GM21367 (cell line): ENCODE measurements around the gene LIPE.

Experiments used
- ATAC-seq: cut with Tn5 transposase; IDR thresholded peaks from one replicate; pipeline ENCODE4 v1.9.1; 2021; ENCODE audit not compliant: unreplicated experiment

Gene LIPE

DNA sequence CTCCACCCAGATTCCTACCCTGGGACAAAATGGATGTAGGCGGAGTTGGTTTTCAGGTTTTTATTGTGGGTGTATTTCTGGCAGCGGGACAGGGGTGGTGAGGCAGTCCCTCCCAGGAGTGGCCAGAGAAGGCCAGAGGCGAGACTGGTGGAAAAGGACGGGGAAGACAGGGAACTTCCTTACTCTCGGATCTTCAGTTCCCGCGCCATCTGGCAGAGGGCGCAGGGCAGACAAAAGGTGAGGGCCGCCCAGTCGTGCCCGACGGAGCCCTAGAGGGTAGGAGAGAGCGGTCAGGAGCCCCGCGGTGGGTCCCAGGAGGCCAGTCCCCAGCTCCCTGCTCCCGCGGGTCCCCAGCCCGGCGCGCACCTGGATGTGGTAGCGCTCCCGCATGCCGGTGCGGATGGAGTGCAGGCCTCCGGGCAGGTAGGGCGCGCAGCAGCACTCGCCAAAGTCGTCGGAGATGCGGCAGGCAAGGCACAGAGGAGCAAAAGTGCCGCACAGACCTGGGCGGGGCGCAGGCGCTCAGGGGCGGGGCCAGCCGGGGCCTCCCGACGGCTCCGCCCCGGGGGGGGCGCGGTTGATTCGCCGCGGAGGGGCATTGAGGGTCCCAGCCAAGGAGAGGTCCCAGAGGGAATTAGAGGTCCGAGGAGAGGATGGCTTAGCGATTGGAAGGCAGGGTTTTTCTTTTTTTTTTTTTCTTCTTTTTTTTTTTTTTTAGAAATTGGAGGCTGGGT, 40.0 kb downstream of the LIPE start:
- ATAC-seq: no peak

- no peak for ATAC-seq
Measured at GRCh38 chr19:42380155-42380554, 47.0 kb downstream of the LIPE start.

- ATAC-seq: no peak
Measured at GRCh38 chr19:42378225-42379215, 48.7 kb downstream of the LIPE start.

DNA sequence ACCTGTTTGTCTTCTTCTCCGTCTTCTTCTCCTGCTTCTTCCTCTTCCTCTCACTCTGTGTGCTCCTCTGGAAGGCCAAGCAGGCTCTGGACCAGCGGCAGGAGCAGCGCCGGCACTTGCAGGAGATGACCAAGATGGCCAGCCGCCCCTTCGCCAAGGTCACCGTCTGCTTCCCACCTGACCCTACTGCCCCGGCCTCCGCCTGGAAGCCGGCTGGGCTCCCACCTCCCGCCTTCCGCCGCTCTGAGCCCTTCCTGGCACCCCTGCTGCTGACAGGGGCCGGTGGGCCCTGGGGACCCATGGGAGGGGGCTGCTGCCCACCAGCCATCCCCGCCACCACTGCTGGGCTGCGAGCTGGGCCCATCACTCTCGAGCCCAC, 51.0 kb downstream of the LIPE start:
- ATAC-seq: no peak

DNA sequence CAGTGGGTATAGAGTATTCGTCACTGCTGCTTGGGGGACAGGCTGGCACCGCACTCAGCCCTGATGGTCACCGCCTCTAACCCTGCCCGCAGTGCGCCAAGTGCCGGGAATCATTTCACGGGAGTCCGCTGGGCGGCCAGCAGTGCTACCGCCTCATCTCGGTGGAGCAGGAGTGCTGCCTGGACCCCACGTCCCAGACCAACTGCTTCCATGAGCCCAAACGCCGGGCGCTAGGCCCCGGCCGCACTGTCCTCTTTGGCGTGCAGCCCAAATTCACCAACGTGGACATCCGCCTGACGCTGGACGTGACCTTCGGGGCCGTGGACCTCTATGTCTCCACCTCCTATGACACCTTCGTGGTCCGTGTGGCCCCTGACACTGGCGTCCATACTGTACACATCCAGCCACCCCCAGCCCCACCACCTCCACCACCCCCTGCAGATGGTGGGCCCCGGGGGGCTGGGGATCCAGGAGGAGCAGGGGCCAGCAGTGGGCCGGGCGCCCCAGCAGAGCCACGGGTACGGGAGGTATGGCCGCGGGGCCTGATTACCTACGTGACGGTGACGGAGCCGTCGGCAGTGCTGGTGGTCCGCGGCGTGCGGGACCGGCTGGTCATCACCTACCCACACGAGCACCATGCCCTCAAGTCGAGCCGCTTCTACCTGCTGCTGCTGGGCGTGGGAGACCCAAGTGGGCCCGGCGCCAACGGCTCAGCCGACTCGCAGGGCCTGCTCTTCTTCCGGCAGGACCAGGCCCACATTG, 51.6 kb downstream of the LIPE start:
- no peak for ATAC-seq

DNA sequence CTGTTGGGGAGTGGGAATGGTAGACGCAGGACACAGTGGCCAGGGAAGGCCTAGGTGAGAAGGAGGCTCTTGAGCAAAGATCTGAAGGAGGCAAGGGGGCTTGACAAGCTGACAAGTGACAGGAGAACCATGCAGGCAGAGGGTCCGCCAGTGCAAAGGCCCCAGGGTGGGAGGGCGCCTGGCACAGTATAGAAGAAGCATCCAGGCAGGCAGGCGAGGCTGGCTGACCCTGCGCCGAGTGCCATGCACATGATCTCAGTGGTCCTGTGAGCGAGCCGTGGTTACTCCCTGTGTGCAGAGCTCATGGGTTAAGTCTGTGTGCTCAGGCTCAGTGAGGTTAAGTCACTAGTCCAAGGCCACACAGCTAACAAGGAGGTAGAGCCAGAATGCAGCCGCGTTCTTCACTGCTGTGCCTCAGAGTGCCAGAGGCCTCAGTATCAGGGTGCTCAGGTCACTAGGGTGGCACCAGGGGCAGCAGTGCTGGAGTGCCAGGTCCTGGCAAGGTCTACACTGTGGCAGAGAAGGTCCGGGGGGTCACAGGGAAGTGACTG, 52.3 kb downstream of the LIPE start:
- ATAC-seq: no peak

DNA sequence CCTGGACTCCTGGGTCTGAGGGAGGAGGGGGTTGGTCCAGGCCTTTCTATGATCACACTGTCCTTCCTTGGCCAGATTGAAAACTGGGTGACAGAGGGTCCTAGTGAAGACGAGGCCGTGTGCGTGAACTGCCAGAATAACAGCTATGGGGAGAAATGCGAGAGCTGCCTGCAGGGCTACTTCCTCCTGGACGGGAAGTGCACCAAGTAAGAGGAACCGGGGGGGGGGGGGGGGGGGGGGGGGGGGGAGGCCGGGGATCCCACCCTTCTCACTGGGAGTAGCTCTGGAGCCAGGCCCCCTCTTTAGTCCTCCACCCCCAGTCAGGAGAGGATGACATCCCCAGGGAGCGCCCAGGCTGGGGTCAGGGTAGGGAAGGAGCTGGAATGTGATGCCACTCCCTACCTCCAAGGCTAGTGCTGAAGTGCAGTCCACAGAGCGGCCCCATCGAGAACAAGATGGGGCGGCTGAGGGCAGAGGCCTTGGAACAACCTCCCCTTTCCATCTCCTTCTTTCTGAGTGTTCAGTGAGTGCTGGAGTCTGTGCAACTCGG, 56.5 kb downstream of the LIPE start:
- no peak for ATAC-seq

- no peak for ATAC-seq
Measured at GRCh38 chr19:42370068-42370520, 57.1 kb downstream of the LIPE start.

DNA sequence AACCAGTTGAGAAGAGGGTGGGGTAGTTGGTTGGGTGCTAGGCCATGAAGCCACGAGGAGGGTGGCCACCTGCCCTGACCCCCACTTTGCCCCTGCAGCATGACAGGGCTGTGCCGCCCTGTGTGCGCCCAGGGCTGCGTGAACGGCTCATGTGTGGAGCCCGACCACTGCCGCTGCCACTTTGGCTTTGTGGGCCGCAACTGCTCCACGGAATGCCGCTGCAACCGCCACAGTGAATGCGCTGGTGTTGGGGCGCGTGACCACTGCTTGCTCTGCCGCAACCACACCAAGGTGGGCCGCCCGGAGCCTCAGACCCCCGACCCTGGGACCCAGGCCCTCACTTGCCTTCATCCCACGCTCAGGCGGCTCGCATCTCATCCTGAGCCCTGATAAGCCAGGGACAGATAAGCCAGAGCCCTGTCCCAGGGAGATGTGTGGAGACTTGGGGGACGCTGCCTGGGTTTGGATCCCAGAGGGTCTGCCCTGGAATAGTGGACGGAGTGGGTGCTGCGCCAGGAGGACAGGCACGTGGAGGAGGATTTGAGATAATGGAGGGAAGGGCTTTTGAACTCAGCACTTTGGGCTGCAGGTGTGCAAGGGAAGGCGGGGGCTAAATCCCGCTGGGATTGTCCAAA, 57.6 kb downstream of the LIPE start:
- no peak for ATAC-seq

DNA sequence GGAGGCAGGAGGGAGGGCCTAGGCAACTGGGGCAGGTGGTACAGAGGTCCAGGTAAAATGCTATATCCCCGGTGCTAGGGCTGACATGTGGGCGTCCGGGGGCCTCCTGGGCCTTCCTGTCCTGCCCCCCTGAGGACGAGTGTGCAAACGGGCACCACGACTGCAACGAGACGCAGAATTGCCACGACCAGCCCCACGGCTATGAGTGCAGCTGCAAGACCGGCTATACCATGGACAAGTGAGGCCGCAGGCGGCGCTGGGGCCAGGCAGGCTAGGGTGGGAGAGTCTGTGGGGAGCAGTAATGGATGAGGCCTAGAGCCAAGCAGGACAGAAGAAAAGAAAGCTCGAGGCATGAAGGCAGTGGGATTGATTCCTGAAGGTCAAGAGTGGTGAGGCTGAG, 58.4 kb downstream of the LIPE start:
- no peak for ATAC-seq

DNA sequence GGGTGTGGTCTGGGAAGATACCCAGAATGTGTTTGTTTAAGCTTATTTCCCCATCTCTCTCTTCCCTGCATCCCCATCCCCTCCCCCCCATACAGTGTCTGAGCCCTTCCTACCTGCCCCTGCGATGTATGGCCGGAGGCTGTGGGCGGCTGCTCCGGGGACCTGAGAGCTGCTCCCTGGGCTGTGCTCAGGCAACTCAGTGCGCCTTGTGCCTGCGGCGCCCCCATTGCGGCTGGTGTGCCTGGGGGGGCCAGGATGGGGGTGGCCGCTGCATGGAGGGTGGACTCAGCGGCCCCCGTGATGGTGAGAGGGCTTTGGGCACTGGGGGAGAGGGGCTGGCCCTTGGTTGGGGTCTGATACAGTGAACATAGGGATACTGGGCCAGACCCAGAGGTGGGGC, 58.8 kb downstream of the LIPE start:
- no peak for ATAC-seq

DNA sequence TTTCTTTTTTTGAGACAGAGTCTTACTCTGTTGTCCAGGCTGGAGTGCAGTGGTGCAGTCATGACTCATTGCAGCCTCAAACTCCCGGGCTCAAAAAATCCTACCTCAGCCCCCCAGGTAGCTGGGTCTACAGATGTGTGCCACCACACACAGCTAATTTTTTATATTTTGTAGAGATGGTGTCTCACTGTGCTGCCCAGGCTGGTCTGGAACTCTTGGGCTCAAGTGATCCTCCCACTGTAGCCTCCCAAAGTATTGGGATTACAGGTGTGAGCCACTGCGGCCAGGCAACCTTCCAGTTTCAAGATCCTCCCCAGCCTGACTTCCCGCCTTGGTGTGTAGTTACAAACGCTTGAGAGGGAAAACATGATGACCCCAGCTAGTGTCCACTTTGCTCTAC, 59.3 kb downstream of the LIPE start:
- no peak for ATAC-seq

- no peak for ATAC-seq
Measured at GRCh38 chr19:42366673-42367072, 60.5 kb downstream of the LIPE start.

GRCh38 chr19:42363614-42364346, 63.4 kb downstream of the LIPE start:
- no peak for ATAC-seq

DNA sequence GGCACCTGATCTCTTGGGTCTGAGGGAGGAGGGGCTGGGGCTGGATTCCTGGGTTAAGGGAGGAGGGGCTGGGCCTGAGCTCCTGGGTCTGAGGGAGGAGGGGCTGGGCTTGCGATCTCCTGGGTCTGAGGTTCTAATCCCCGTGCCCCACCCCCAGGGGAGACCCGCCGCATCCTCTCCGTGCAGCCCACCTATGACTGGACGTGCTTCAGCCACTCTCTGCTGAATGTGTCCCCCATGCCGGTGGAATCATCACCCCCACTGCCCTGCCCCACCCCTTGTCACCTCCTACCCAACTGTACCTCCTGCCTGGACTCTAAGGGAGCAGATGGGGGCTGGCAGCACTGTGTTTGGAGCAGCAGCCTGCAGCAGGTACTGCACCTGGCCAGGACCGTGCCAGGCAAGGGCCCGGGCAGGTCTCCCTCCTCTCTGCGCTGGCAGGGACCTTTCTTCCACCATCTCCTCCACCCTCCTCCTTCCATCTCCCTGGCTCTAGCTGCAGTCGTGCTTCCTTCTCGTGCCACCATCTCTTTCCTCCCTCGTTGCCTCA, 64.2 kb downstream of the LIPE start:
- ATAC-seq: no peak

GRCh38 chr19:42362342-42362741, 64.8 kb downstream of the LIPE start:
- no peak for ATAC-seq

GRCh38 chr19:42361545-42361910, 65.7 kb downstream of the LIPE start:
- no peak for ATAC-seq

- ATAC-seq: no peak
Measured at GRCh38 chr19:42360787-42361544, 66.2 kb downstream of the LIPE start.

DNA sequence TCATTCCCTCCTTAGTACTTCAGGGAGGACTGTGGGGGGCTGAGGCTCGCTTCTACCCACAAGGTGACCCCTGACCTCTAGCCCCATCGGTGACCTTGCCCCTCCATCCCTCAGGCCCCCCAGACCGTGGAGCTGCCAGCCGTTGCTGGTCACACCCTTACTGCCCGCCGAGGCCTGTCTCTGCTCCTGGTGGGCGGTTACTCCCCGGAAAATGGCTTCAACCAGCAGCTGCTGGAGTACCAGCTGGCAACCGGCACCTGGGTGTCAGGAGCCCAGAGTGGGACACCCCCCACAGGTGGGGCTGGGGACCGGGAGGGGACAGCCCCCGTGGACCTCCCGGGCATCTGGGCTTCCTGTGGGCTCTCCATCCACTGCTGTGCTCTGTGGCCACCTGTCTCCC, 69.9 kb downstream of the LIPE start:
- no peak for ATAC-seq
